Spleen (tissue), 11 donors: ENCODE results near the gene RHEB. TPM values are rescaled to one million over a fixed set of nuclear protein-coding genes. Genes with fewer than 3 reads are reported as not detected.
A peak's percentile ranks its signal among the peaks of the same experiment; 100 is the strongest.

Experiments
- DNase-seq: peaks from one replicate; pipeline ENCODE4 v3.0.0-alpha.2; 2020
- H3K27ac ChIP-seq, 8 donors: fragments of 200-600 bp; sonication (generic) in 7 of 8; 1 replicate in 4 of 8; 2 replicates in 4 of 8; pipeline versions ENCODE4 v1.5.0 to v1.8.0; 2016 to 2021; ENCODE audit warnings: inconsistent platforms in 4 of 8, mild to moderate bottlenecking in 4 of 8, moderate library complexity in 1 of 8
- H3K27me3 ChIP-seq, 7 donors: fragments of 200-600 bp; sonication (generic) in 6 of 7; replicated peaks in 1 of 7; 1 replicate in 4 of 7; 2 replicates in 3 of 7; pipeline versions ENCODE4 v1.5.0 to v1.8.0; 2016 to 2021; ENCODE audit warnings: inconsistent platforms in 3 of 7, mild to moderate bottlenecking in 1 of 7
- H3K36me3 ChIP-seq, 6 donors: fragments of 200-600 bp; sonication (generic) in 5 of 6; 1 replicate in 4 of 6; 2 replicates in 2 of 6; pipeline versions ENCODE4 v1.5.0 to v1.8.0; 2016 to 2021; ENCODE audit warnings: inconsistent platforms in 2 of 6
- H3K4me1 ChIP-seq, 6 donors: fragments of 200-600 bp; sonication (generic) in 5 of 6; 1 replicate in 3 of 6; 2 replicates in 3 of 6; pipeline versions ENCODE4 v1.5.0 to v1.8.0; 2016 to 2021; ENCODE audit warnings: inconsistent platforms in 3 of 6
- H3K4me3 ChIP-seq, 8 donors: fragments of 200-600 bp; sonication (generic) in 7 of 8; 1 replicate in 4 of 8; 2 replicates in 4 of 8; pipeline versions ENCODE4 v1.5.0 to v1.8.0; 2016 to 2021; ENCODE audit warnings: inconsistent platforms in 4 of 8, mild to moderate bottlenecking in 4 of 8, moderate library complexity in 2 of 8
- H3K9me3 ChIP-seq, 8 donors: fragments of 200-600 bp; sonication (generic) in 7 of 8; 1 replicate in 4 of 8; 2 replicates in 4 of 8; pipeline versions ENCODE4 v1.5.0 to v1.8.0; 2016 to 2021; ENCODE audit warnings: inconsistent platforms in 4 of 8
- CTCF ChIP-seq, 11 experiments: fragments of 200-600 bp in 7 of 11; fragments of 450-650 bp in 4 of 11; sonication (generic) in 4 of 11; IDR thresholded peaks in 8 of 11; conservative IDR thresholded peaks in 3 of 11; 1 replicate in 7 of 11; 2 replicates in 4 of 11; pipeline versions ENCODE4 v1.4.0 to v1.8.0; 2016 to 2021; ENCODE audit warnings: antibody characterized with exemption in 11 of 11, inconsistent platforms in 4 of 11, mild to moderate bottlenecking in 1 of 11
- POLR2A ChIP-seq, 3 donors: fragments of 450-650 bp; IDR thresholded peaks; one replicate each; pipeline ENCODE4 v1.5.1; 2017; ENCODE audit warnings: antibody characterized with exemption in 3 of 3, mild to moderate bottlenecking in 1 of 3
- POLR2AphosphoS5 ChIP-seq, 3 donors: sonication (generic); formaldehyde crosslinking; IDR thresholded peaks; one replicate each; pipeline ENCODE4 v1.5.1; 2017; ENCODE audit warnings: antibody characterized with exemption in 3 of 3
- WGBS, 5 donors: extraction: QIAGEN DNeasy Blood & Tissue Kit in 3 of 5; methylation state at CpG; one replicate each; pipeline versions ENCODE4 v1.1.5 to v1.1.7; 2013 to 2018; 5-methylcytosine and 5-hydroxymethylcytosine counted together
- intact Hi-C: fragments of 100-400 bp; cut with DNase I; formaldehyde crosslinking; loops from one replicate; pipeline ENCODE4 v1.15.0; 2023; ENCODE audit warnings: low total_unique reads
- polyA plus RNA-seq, 3 donors: library from polyadenylated mRNA; stranded (reverse); fragments of 200-250 nt; gene quantifications; one replicate each; pipeline ENCODE4 v1.2.1, GENCODE V29; 2013
- total RNA-seq, 7 donors: library from RNA; depleted of rRNA in 3 of 7; stranded (reverse); fragments of >200 nt in 3 of 7; fragmentation: NEBNext Ultra II Directional in 4 of 7; extraction: Animal tissue kit (Norgen Biotek cat#: 25700) in 4 of 7; gene quantifications; one replicate each; pipeline versions ENCODE4 v1.1.0 to v1.2.1, GENCODE V29; 2016 to 2021
- donor health status: healthy with polysubstance abuse.
- donor health status: DM: no; HTN: no; CAD: no; lungs with moderate emphysema.
- donor health status: DM: no; HTN: no; CAD: no.
- donor health status: Bipolar disorder and iron deficiency.
- donor health status: healthy.
- donor health status: DM: no; HTN: no; CAD: no.
- donor health status: DM: yes; HTN: yes; CAD: no.

Gene RHEB
- total and polyA plus RNA-seq, 10 donors, result 42.3 to 89.9 (median 72.5) TPM

- TF ChIP-seq POLR2AphosphoS5 (IDR thresholded peaks at IDR 0.05) (no peak), CTCF (IDR thresholded peaks at IDR 0.05 in 8 of 11, conservative IDR thresholded peaks at IDR 0.05 in 3 of 11) (no peak)
- intact Hi-C loops, result no loop called here
Observed at GRCh38 chr7:151481650-151482505, 37.8 kb downstream of the RHEB start.

GRCh38 chr7:151477867-151478266 is 41.8 kb downstream of the RHEB start:
- intact Hi-C loops, result no loop called here
- Histone ChIP-seq H3K27me3 (no peaks in the 10 kb centered on the region), H3K36me3 (peaks cover 0 to 82% (median 10%) of the 10 kb centered on the region in 6 donors), H3K4me1 (peaks cover 0 to 30% (median 8%) of the 10 kb centered on the region in 6 donors), H3K27ac (no peak overlapping the region), H3K9me3 (no peaks in the 10 kb centered on the region), H3K4me3 (no peak overlapping the region)
- 90 to 97% (median 92%) methylated on average over 7 of the region's 7 CpGs for WGBS, 5 donors
- no peak for DNase-seq
- TF ChIP-seq CTCF (IDR thresholded peaks at IDR 0.05 in 8 of 11, conservative IDR thresholded peaks at IDR 0.05 in 3 of 11) (no peak), POLR2A (IDR thresholded peaks at IDR 0.05) (no peak), POLR2AphosphoS5 (IDR thresholded peaks at IDR 0.05) (no peak)

More at GRCh38 chr7:151481650-151482505, 37.8 kb downstream of the RHEB start:
- Histone ChIP-seq H3K27ac (peak overlapping the region in 2 of 8 donors; percentile 12 to 50), H3K36me3 (peaks cover 0 to 93% (median 30%) of the 10 kb centered on the region in 6 donors), H3K9me3 (no peaks in the 10 kb centered on the region), H3K4me3 (no peak overlapping the region), H3K27me3 (no peaks in the 10 kb centered on the region), H3K4me1 (peaks cover 11 to 54% (median 16%) of the 10 kb centered on the region in 6 donors)
- WGBS, 5 donors, result 83 to 96% (median 89%) methylated on average over 4 of the region's 4 CpGs
- no peak for DNase-seq

- WGBS, 5 donors, result 59 to 82% (median 71%) methylated on average over 16 to 17 of the region's 17 CpGs
- peaks cover 0 to 76% (median 25%) of the 10 kb centered on the region in 6 donors for H3K36me3 ChIP-seq
- no peak for DNase-seq
- peak overlapping the region in 4 of 8 donors; percentile 12 to 61 (median 23) for H3K27ac ChIP-seq
- peaks cover 0 to 63% (median 37%) of the 10 kb centered on the region in 6 donors for H3K4me1 ChIP-seq
- H3K27me3 ChIP-seq, result no peaks in the 10 kb centered on the region
- TF ChIP-seq POLR2A (IDR thresholded peaks at IDR 0.05) (no peak), CTCF (IDR thresholded peaks at IDR 0.05 in 8 of 11, conservative IDR thresholded peaks at IDR 0.05 in 3 of 11) (no peak), POLR2AphosphoS5 (IDR thresholded peaks at IDR 0.05) (no peak)
- H3K9me3 ChIP-seq, result no peaks in the 10 kb centered on the region
- no peak overlapping the region for H3K4me3 ChIP-seq
- intact Hi-C loops, result no loop called here
Observed at GRCh38 chr7:151472644-151473380, 46.9 kb downstream of the RHEB start.

- H3K9me3 ChIP-seq, result no peaks in the 10 kb centered on the region
- intact Hi-C loops, result no loop called here
- WGBS, 5 donors, result 67 to 83% (median 75%) methylated on average over 2 of the region's 2 CpGs
- peaks cover 0 to 76% (median 41%) of the 10 kb centered on the region in 6 donors for H3K36me3 ChIP-seq
- H3K27ac ChIP-seq, result peak overlapping the region in 3 of 8 donors; percentile 14 to 41 (median 27)
- TF ChIP-seq CTCF (IDR thresholded peaks at IDR 0.05 in 8 of 11, conservative IDR thresholded peaks at IDR 0.05 in 3 of 11) (no peak), POLR2AphosphoS5 (IDR thresholded peaks at IDR 0.05) (peak in 1 of 3 donors; percentile 21), POLR2A (IDR thresholded peaks at IDR 0.05) (no peak)
- no peak for DNase-seq
- no peak overlapping the region for H3K4me3 ChIP-seq
- no peaks in the 10 kb centered on the region for H3K27me3 ChIP-seq
- H3K4me1 ChIP-seq, result peaks cover 0 to 67% (median 37%) of the 10 kb centered on the region in 6 donors
Observed at GRCh38 chr7:151470711-151471110, 49.0 kb downstream of the RHEB start.
